Chondrocyte (in vitro differentiated cells): ENCODE results near the gene AURKAIP1. TPM values are rescaled to one million over a fixed set of nuclear protein-coding genes. Genes with fewer than 3 reads are reported as not detected.
"Not testable (repeated sequence)": the region's sequence is repeated elsewhere in the genome, so short reads cannot be mapped to it uniquely, and the experiment has no call there.

ENCODE experiments used
- DNase-seq: peaks from one replicate; pipeline ENCODE4 v3.0.0; 2021; ENCODE audit warnings: mixed read lengths, low spot score
- H3K27ac Mint-ChIP-seq: one replicate; pipeline ENCODE4 v1.8.0; 2021; ENCODE audit warnings: mild to moderate bottlenecking, moderate library complexity, mixed read lengths; ENCODE audit not compliant: unreplicated experiment
- H3K27me3 Mint-ChIP-seq: 2 replicates; pipeline ENCODE4 v1.8.0; 2021; ENCODE audit warnings: low read depth, mixed read lengths
- H3K36me3 Mint-ChIP-seq: 2 replicates; pipeline ENCODE4 v1.8.0; 2021; ENCODE audit warnings: low read depth, mixed read lengths
- H3K4me1 Mint-ChIP-seq: 2 replicates; pipeline ENCODE4 v1.8.0; 2021; ENCODE audit warnings: low read depth, mild to moderate bottlenecking, mixed read lengths
- H3K4me3 Mint-ChIP-seq: one replicate; pipeline ENCODE4 v1.8.0; 2021; ENCODE audit warnings: mild to moderate bottlenecking, moderate library complexity, mixed read lengths; ENCODE audit not compliant: unreplicated experiment
- H3K9me3 Mint-ChIP-seq: 2 replicates; pipeline ENCODE4 v1.8.0; 2021; ENCODE audit warnings: low read depth, mixed read lengths
- CTCF ChIP-seq: fragments of 200-600 bp; sonication (generic); IDR thresholded peaks from 2 replicates; pipeline ENCODE4 v1.5.0; 2021; ENCODE audit warnings: antibody characterized with exemption, mild to moderate bottlenecking, moderate library complexity
- total RNA-seq: library from RNA; stranded (reverse); gene quantifications from 3 replicates; pipeline ENCODE4 v1.2.1, GENCODE V29; 2021

AURKAIP1 gene
- total RNA-seq, 1 donor from 2014 or later, result 89.0 TPM

GRCh38 chr1:1418464-1419362 is 43.7 kb upstream of the AURKAIP1 start:
- H3K27ac Mint-ChIP-seq, result no peak overlapping the region

GRCh38 chr1:1417825-1418463 is 42.9 kb upstream of the AURKAIP1 start:
- H3K27ac Mint-ChIP-seq, DNase-seq, H3K36me3 Mint-ChIP-seq, H3K4me3 Mint-ChIP-seq, H3K4me1 Mint-ChIP-seq, H3K27me3 Mint-ChIP-seq, H3K9me3 Mint-ChIP-seq: not testable (repeated sequence)

More at GRCh38 chr1:1418464-1419362, 43.7 kb upstream of the AURKAIP1 start:
- Mint-ChIP-seq H3K4me3 (no peak overlapping the region), H3K27me3 (no peaks in the 10 kb centered on the region), H3K9me3 (no peaks in the 10 kb centered on the region), H3K36me3 (no peaks in the 10 kb centered on the region), H3K4me1 (no peaks in the 10 kb centered on the region)
- TF ChIP-seq CTCF, result no peak
- DNase-seq, result no peak

DNA sequence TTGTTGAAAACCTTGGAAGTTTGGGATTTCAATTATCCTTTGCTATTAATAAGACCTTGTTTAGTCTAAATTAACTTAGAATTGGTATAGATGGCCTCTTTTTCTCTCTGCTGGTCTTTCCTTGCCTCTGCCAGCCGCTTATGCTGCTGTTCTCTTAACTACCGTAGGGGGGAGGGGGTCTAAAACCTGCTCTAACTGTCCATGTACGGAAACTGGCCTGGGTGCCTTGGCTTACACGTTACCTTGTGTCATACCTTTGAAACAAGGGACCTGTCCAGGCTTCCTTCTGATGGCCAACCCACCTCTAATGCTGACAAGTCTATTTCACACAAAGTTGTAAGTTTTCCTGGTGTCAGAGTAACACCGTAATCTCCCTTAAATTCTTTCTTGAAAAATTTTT is 42.4 kb upstream of the AURKAIP1 start:
- DNase-seq, H3K27me3 Mint-ChIP-seq, H3K27ac Mint-ChIP-seq, H3K36me3 Mint-ChIP-seq, H3K9me3 Mint-ChIP-seq, H3K4me3 Mint-ChIP-seq, H3K4me1 Mint-ChIP-seq: not testable (repeated sequence)

- no peak for DNase-seq
- H3K4me3 Mint-ChIP-seq, result no peak overlapping the region
- TF ChIP-seq CTCF, result no peak
- peaks cover 11% of the 10 kb centered on the region for H3K9me3 Mint-ChIP-seq
- H3K36me3 Mint-ChIP-seq, result no peaks in the 10 kb centered on the region
- no peaks in the 10 kb centered on the region for H3K27me3 Mint-ChIP-seq
- no peaks in the 10 kb centered on the region for H3K4me1 Mint-ChIP-seq
- no peak overlapping the region for H3K27ac Mint-ChIP-seq
Measured at GRCh38 chr1:1415751-1416150, 40.7 kb upstream of the AURKAIP1 start.

GRCh38 chr1:1412311-1412902 is 37.4 kb upstream of the AURKAIP1 start:
- H3K4me1 Mint-ChIP-seq, result peaks cover 15% of the 10 kb centered on the region
- H3K4me3 Mint-ChIP-seq, DNase-seq, H3K27me3 Mint-ChIP-seq, H3K36me3 Mint-ChIP-seq, H3K27ac Mint-ChIP-seq: not testable (repeated sequence)
- H3K9me3 Mint-ChIP-seq, result peaks cover 11% of the 10 kb centered on the region

- Mint-ChIP-seq H3K36me3 (no peaks in the 10 kb centered on the region), H3K27ac (no peak overlapping the region), H3K4me1 (peaks cover 16% of the 10 kb centered on the region), H3K4me3 (no peak overlapping the region), H3K9me3 (peaks cover 11% of the 10 kb centered on the region), H3K27me3 (no peaks in the 10 kb centered on the region)
- no peak for DNase-seq
- TF ChIP-seq CTCF, result no peak
Measured at GRCh38 chr1:1411626-1412025, 36.6 kb upstream of the AURKAIP1 start.

DNA sequence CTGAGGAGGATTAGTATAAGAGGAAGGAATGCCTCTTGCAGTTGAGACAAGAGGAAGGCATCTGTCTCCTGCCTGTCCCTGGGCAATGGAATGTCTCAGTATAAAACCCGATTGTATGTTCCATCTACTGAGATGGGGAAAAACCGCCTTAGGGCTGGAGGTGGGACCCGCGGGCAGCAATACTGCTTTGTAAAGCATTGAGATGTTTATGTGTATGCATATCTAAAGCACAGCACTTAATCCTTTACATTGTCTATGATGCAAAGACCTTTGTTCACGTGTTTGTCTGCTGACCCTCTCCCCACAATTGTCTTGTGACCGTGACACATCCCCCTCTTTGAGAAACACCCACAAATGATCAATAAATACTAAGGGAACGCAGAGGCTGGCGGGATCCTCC is 35.2 kb upstream of the AURKAIP1 start:
- H3K4me3 Mint-ChIP-seq, H3K27ac Mint-ChIP-seq, DNase-seq, H3K36me3 Mint-ChIP-seq, H3K27me3 Mint-ChIP-seq: not testable (repeated sequence)
- H3K4me1 Mint-ChIP-seq, result peaks cover 30% of the 10 kb centered on the region
- H3K9me3 Mint-ChIP-seq, result peaks cover 11% of the 10 kb centered on the region
